KBM-7 (cell line): ENCODE measurements around the gene PLPP1.

Experiments used
- DNase-seq: peaks from one replicate; pipeline ENCODE4 v3.0.0-alpha.2; 2015
- in situ Hi-C: fragments of 300-500 bp; cut with MboI; formaldehyde crosslinking; loops from 2 replicates; pipeline ENCODE4 v1.14.3; 2020; ENCODE audit warnings: low sequenced_read_pairs, low pct_unique_long_range_greater_than_20kb, mixed read lengths

PLPP1 gene

GRCh38 chr5:55463613-55464012 is 71.2 kb downstream of the PLPP1 start:
- DNase-seq, result no peak
- in situ Hi-C loops, result no loop called here

GRCh38 chr5:55459572-55459971 is 75.2 kb downstream of the PLPP1 start:
- in situ Hi-C loops, result no loop called here
- no peak for DNase-seq

DNA sequence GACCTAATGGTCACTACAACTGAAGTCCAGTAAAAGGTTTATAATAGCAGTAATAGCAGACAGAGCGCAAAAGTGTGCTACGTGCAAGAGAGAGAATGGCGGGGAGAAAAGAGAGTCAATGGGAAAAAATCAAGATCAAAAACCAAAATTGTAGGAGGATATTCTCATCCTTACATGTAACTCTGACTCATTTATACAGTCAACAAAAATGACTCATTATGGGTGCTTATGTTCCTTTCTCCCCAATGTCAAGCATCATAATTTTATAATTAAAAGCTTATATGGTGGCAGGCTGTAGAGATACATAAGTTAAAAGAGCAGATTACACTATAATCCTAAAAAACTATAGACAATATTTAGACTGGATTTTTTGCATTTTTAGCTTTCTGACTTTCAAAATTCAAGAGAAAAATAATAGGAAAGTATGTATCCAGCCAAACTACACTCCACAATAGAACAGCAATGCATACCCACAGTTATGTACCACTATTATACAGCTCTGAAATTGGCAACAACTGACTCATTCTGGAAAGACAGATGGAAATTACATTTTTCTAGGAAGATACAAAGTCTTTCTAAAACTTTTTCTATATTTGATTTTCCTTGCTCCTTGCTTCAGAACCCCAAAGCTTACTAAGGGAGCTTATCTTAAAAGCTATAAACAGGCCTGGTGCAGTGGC is 78.4 kb downstream of the PLPP1 start:
- DNase-seq, result no peak
- in situ Hi-C loops, result no loop called here

DNA sequence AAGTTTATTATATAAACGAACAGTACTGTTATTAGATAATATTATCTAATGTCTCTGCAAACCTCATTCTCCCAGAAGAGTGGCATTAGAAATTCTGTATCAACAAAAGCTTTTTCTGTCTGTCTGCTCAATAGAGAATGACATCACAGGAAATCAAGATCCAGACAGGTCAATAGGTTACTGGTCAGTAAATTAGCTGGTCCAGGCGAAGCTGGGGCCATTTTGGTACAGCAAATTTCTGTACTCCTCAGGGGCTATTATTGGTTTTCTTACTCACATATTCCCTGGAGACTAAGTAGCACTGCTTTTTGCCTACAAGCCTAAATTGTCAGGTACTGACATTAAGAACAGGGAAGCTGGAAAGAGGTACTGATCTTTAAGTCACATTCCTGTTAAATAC is 80.5 kb downstream of the PLPP1 start:
- no peak for DNase-seq
- in situ Hi-C loops, result no loop called here

DNA sequence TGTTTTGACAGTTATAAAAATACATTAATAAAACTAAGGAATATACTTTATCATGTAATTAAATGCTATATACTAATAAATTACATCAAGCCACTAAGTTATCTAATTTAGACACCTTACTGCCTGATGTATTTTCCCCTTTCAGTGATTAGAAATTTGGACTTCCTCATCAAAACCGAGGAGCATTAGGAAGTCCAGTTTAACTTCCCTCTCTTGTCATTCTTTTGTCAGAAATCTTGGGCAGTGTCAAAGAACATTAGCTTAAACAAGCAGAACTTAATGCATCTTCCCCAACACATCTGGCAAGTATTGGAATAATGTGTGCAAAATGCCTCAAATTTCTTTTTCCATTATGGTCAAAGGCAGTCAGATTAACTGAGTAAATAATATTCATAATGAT is 81.6 kb downstream of the PLPP1 start:
- in situ Hi-C loops, result no loop called here
- DNase-seq, result no peak

DNA sequence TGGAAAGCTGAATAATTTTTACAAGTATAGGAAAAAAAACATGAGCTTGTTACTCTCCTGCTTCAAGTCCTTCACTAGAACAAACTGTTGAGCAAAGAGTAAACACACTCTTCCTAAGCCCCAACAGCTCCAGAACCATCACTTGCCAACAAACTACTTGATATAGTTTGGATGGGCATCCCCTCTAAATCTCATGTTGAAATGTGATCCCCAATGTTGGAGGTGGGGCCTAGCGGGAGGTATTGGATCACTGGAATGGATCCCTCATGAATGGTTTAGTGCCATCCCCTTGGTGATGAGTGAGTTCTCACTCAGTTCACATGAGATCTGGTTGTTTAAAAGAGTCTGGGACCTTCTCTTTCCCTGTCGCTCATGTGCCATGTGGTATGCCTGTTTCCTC is 82.8 kb downstream of the PLPP1 start:
- in situ Hi-C loops, result no loop called here

DNA sequence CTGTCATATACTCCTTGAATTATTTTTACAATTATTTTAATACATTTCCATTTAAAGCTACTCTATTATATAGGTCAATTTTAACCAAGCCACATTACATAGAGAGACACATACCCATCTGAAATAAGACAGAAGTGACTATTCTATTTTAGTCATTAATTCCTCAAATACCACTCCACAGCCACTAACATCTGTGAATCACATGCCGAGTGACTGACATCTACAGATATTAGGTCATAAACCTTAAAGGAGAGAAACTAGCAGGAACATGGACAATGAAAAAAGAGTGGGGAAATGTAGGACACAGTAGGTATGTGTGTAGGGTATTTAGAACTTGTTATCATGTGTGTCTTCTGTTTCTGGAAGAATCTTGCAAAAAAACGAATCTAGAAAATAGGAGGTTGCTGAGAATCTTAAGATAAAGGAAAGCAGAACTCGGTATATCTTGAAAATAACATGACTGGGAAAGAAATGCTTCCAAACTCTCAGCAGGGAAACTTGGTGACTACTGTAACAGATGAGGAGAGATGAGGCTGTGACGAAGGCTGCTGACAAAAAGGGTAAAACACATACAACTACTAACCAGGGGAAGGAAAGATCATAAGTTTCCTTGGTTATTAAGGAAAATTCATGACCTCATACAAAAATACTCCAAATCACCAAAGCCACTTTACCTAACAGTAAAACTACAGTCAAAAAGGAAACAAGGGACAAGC is 84.6 kb downstream of the PLPP1 start:
- in situ Hi-C loops, result no loop called here
- DNase-seq, result no peak

More for the DNA sequence above, 82.8 kb downstream of the PLPP1 start:
- no peak for DNase-seq

- no peak for DNase-seq
- in situ Hi-C loops, result no loop called here
Observed at GRCh38 chr5:55446640-55447351, 88.0 kb downstream of the PLPP1 start.

GRCh38 chr5:55445791-55446190 is 89.0 kb downstream of the PLPP1 start:
- in situ Hi-C loops, result no loop called here
- DNase-seq, result peak; percentile 27

- DNase-seq, result no peak
- in situ Hi-C loops, result no loop called here
Observed at GRCh38 chr5:55441954-55442353, 92.8 kb downstream of the PLPP1 start.

DNA sequence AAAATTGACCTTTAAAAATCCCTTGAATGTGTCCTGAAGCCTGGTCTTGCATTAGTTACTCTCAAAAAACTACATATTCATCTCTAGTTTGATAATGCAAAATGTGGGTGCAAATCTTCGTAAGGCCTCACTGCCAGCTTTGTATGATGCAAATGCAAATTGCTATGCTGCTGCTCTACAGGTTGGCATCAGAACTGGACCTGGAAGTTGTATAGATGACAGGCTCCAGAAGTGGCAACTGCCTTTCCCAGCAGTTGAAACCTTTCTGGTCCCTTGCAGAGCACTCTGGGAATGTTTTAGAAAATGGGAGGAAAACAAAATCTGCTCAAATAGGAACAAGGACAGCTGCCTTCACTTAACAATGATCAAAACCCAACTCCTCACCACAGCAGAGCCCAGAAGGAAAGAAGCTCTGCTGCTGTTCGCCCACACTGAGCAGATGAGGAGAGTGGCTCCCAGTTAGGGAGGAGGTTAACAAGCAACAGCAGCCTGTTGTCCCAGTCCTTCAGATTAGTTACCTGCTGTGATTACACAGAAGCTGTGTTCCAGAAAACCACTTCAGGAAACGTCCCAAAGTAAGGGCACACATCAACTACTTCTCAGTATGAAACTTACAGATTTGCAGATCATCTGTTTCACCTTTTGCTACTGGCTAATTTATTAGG is 93.5 kb downstream of the PLPP1 start:
- in situ Hi-C loops, result no loop called here
- DNase-seq, result no peak

GRCh38 chr5:55440188-55440646 is 94.5 kb downstream of the PLPP1 start:
- in situ Hi-C loops, result no loop called here
- DNase-seq, result no peak

DNA sequence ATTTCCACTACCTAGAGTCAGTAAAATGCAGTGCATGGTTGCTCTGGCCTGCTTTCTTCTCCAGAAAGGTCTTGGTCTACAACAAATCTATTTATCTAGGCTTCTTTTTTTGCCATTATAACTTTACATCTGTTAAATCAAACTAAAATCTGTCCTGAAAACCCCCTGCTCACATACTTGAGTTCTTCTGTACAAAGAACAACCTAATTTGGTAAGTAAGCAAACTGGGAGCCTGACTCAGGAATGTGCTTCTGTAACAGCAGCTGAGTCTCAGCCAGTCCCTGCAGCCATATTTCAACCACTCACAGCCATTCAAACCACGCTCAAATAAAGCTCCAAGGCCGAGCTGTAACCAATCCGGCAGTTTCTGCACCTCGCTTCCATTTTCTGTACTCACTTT is 95.8 kb downstream of the PLPP1 start:
- in situ Hi-C loops, result no loop called here
- DNase-seq, result no peak

DNA sequence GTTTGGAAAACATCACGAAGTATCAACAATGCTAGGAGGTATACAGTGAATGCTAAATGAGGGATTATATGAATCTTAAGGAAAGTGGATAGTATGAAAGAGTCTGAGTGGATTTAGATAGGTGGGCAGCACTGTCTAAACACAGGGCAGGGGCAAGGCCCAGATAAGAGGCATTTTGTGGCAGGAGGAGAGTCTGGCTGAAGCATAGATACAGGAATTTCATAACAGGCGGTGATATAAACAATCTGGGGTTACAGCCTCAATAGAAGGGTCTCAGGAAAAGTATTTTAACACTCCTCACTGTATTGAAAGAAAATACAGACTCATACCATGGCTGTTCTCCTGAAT is 96.9 kb downstream of the PLPP1 start:
- DNase-seq, result no peak
- in situ Hi-C loops, result no loop called here

GRCh38 chr5:55437452-55437851 is 97.3 kb downstream of the PLPP1 start:
- no peak for DNase-seq
- in situ Hi-C loops, result no loop called here

DNA sequence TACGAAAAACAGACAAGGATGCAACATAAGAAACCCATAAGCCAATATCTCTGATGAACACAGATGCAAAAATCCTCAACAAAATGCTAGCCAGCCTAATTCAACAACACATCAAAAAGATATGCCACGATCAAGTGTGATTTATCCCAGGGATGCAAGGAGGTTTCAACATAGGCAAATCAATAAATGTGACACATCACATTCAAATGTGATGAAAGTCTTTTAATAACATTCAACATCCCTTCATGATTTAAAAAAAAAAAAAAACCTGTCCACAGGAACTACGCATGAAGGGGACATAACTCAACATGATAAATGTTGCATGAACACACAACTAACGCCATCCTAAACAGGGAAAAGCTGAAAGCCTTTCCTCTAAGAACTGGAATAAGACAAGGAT is 102.2 kb downstream of the PLPP1 start:
- in situ Hi-C loops, result no loop called here
- DNase-seq, result no peak

DNA sequence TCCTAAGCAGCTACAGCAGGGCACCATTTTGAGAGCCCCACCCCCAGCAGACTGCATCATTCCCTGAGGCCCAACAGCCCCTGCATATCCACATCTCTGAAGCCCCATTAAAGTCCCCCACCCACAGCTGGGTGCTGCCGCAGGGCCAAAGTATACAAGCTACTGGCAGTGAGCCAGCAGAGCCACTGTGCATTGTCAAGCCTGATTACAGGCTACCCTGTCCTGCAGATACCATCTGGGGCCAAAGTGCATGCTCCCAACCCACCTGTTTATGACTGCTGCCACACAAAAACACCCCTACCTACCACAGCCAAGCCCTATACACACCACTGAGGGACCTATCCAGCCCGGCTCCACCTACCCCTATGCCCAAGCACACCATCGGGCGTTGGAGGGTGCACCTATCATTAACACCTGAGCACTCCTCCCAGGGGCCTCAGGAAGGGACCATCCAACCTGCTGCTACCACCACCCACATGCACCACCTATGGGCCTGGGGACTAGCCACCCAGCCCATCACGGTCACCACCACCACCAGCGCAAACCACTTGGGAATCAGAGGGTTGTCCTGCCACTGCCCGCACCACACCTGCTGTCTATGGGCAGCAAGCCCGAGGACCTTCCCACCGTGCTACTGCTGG is 105.0 kb downstream of the PLPP1 start:
- in situ Hi-C loops, result no loop called here
- no peak for DNase-seq

DNA sequence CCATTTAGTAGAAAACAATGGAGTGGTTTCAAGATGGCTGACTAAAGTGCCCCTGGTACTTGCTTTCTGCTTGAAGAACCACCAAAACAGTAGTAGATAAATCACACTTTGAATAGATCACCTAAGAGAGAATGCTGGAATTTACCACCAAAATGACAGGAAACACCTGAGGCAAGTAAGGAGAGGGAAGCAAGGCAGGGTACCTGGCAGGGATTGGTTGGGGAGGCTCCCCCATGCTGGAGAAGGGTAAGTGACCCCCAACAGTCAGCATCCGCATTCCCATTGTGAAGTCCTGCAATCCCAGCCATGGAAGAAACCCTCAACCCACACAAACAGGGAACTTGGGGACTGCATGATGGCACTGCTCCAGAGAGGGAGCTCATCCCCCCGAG is 105.5 kb downstream of the PLPP1 start:
- DNase-seq, result no peak
- in situ Hi-C loops, result no loop called here

- DNase-seq, result no peak
- in situ Hi-C loops, result no loop called here
Observed at GRCh38 chr5:55427157-55427556, 107.6 kb downstream of the PLPP1 start.
